Activated T-cell treated with anti-CD3 and anti-CD28 coated beads for 1 hour (primary cell): ENCODE results near the gene C3orf70.

Source experiments
- DNase-seq: peaks from one replicate; pipeline ENCODE4 v3.0.0-alpha.2; 2020; ENCODE audit warnings: low read depth

The C3orf70 gene

GRCh38 chr3:185087419-185087818, 65.4 kb downstream of the C3orf70 start:
- DNase-seq: no peak

GRCh38 chr3:185084901-185085300, 68.0 kb downstream of the C3orf70 start:
- DNase-seq: no peak

- DNase-seq: no peak
These were observed 68.5 kb downstream of the C3orf70 start for GRCh38 chr3:185084402-185084801.

- DNase-seq: no peak
These were observed 70.0 kb downstream of the C3orf70 start for GRCh38 chr3:185082829-185083228.

GRCh38 chr3:185082149-185082548, 70.7 kb downstream of the C3orf70 start:
- DNase-seq: no peak

- DNase-seq: no peak
These were observed 71.3 kb downstream of the C3orf70 start for GRCh38 chr3:185081521-185081920.

- DNase-seq: no peak
These were observed 73.2 kb downstream of the C3orf70 start for GRCh38 chr3:185079625-185080024.

GRCh38 chr3:185076219-185076618, 76.6 kb downstream of the C3orf70 start:
- DNase-seq: no peak

GRCh38 chr3:185075547-185075946, 77.3 kb downstream of the C3orf70 start:
- no peak for DNase-seq

GRCh38 chr3:185071287-185071800, 81.5 kb downstream of the C3orf70 start:
- no peak for DNase-seq

- no peak for DNase-seq
These were observed 82.2 kb downstream of the C3orf70 start for GRCh38 chr3:185070491-185071286.

GRCh38 chr3:185069037-185070030, 83.5 kb downstream of the C3orf70 start:
- no peak for DNase-seq

- DNase-seq: no peak
These were observed 85.7 kb downstream of the C3orf70 start for GRCh38 chr3:185067173-185067572.

GRCh38 chr3:185066251-185066650, 86.6 kb downstream of the C3orf70 start:
- no peak for DNase-seq

GRCh38 chr3:185065059-185065458, 87.8 kb downstream of the C3orf70 start:
- no peak for DNase-seq

- no peak for DNase-seq
These were observed 89.4 kb downstream of the C3orf70 start for GRCh38 chr3:185063431-185063830.

- no peak for DNase-seq
These were observed 90.7 kb downstream of the C3orf70 start for GRCh38 chr3:185062191-185062590.

GRCh38 chr3:185060655-185061054, 92.2 kb downstream of the C3orf70 start:
- DNase-seq: no peak

GRCh38 chr3:185059766-185060165, 93.1 kb downstream of the C3orf70 start:
- DNase-seq: no peak

- DNase-seq: no peak
These were observed 94.1 kb downstream of the C3orf70 start for GRCh38 chr3:185058796-185059195.

GRCh38 chr3:185057829-185058228, 95.0 kb downstream of the C3orf70 start:
- no peak for DNase-seq

- DNase-seq: no peak
These were observed 96.0 kb downstream of the C3orf70 start for GRCh38 chr3:185056908-185057307.

GRCh38 chr3:185052631-185053030, 100.2 kb downstream of the C3orf70 start:
- DNase-seq: no peak
